ENCODE results near the gene LIMD2. TPM values are rescaled to one million over a fixed set of nuclear protein-coding genes. Genes with fewer than 3 reads are reported as not detected.

Gene LIMD2
- total RNA-seq, 1 donor from 2014 or later, result 3.7 TPM

GRCh38 chr17:63695889-63696288, 4.0 kb downstream of the LIMD2 start:
- Histone ChIP-seq H3K27me3 (ENCODE audit: control insufficient read depth in 3 of 3, insufficient read depth in 3 of 3, low read length in 3 of 3) (peaks cover 0 to 4% (median under 1%) of the 10 kb centered on the region in 3 donors), H3K27ac (ENCODE audit: low read depth, low read length) (no peak overlapping the region), H3K4me3 (ENCODE audit: low read length in 3 of 3) (no peak overlapping the region), H3K36me3 (ENCODE audit: control insufficient read depth in 3 of 3, insufficient read depth in 3 of 3, low read length in 3 of 3) (peaks cover 39 to 41% (median 41%) of the 10 kb centered on the region in 3 donors), H3K4me1 (ENCODE audit: control insufficient read depth in 3 of 3, insufficient read depth in 3 of 3, low read length in 3 of 3) (peaks cover 6 to 27% (median 13%) of the 10 kb centered on the region in 3 donors), H3K9ac (ENCODE audit: low read depth in 1 of 3, low read length in 3 of 3) (no peak overlapping the region), H3K9me3 (ENCODE audit: control insufficient read depth in 3 of 3, low read length in 3 of 3) (no peaks in the 10 kb centered on the region)

- peaks cover 46 to 49% (median 48%) of the 10 kb centered on the region in 3 donors for H3K36me3 ChIP-seq (ENCODE audit: control insufficient read depth in 3 of 3, insufficient read depth in 3 of 3, low read length in 3 of 3)
- no peaks in the 10 kb centered on the region for H3K9me3 ChIP-seq (ENCODE audit: control insufficient read depth in 3 of 3, low read length in 3 of 3)
- no peak overlapping the region for H3K9ac ChIP-seq (ENCODE audit: low read depth in 1 of 3, low read length in 3 of 3)
- H3K27me3 ChIP-seq (ENCODE audit: control insufficient read depth in 3 of 3, insufficient read depth in 3 of 3, low read length in 3 of 3), result peaks cover 0 to 3% (median 0%) of the 10 kb centered on the region in 3 donors
- H3K27ac ChIP-seq (ENCODE audit: low read depth, low read length), result no peak overlapping the region
- peaks cover 4 to 25% (median 12%) of the 10 kb centered on the region in 3 donors for H3K4me1 ChIP-seq (ENCODE audit: control insufficient read depth in 3 of 3, insufficient read depth in 3 of 3, low read length in 3 of 3)
- H3K4me3 ChIP-seq (ENCODE audit: low read length in 3 of 3), result no peak overlapping the region
Measured at GRCh38 chr17:63694950-63695773, 4.8 kb downstream of the LIMD2 start.

GRCh38 chr17:63694229-63694949, 5.5 kb downstream of the LIMD2 start:
- peaks cover 53 to 56% (median 56%) of the 10 kb centered on the region in 3 donors for H3K36me3 ChIP-seq (ENCODE audit: control insufficient read depth in 3 of 3, insufficient read depth in 3 of 3, low read length in 3 of 3)
- H3K27ac ChIP-seq (ENCODE audit: low read depth, low read length), result no peak overlapping the region
- H3K4me3 ChIP-seq (ENCODE audit: low read length in 3 of 3), result no peak overlapping the region
- H3K9me3 ChIP-seq (ENCODE audit: control insufficient read depth in 3 of 3, low read length in 3 of 3), result no peaks in the 10 kb centered on the region
- peaks cover 0 to 3% (median 0%) of the 10 kb centered on the region in 3 donors for H3K27me3 ChIP-seq (ENCODE audit: control insufficient read depth in 3 of 3, insufficient read depth in 3 of 3, low read length in 3 of 3)
- H3K9ac ChIP-seq (ENCODE audit: low read depth in 1 of 3, low read length in 3 of 3), result no peak overlapping the region
- peaks cover 4 to 25% (median 12%) of the 10 kb centered on the region in 3 donors for H3K4me1 ChIP-seq (ENCODE audit: control insufficient read depth in 3 of 3, insufficient read depth in 3 of 3, low read length in 3 of 3)

- no peak overlapping the region for H3K4me3 ChIP-seq (ENCODE audit: low read length in 3 of 3)
- no peaks in the 10 kb centered on the region for H3K9me3 ChIP-seq (ENCODE audit: control insufficient read depth in 3 of 3, low read length in 3 of 3)
- H3K36me3 ChIP-seq (ENCODE audit: control insufficient read depth in 3 of 3, insufficient read depth in 3 of 3, low read length in 3 of 3), result peaks cover 61 to 65% (median 64%) of the 10 kb centered on the region in 3 donors
- no peak overlapping the region for H3K9ac ChIP-seq (ENCODE audit: low read depth in 1 of 3, low read length in 3 of 3)
- H3K4me1 ChIP-seq (ENCODE audit: control insufficient read depth in 3 of 3, insufficient read depth in 3 of 3, low read length in 3 of 3), result peaks cover 4 to 19% (median 7%) of the 10 kb centered on the region in 3 donors
- H3K27me3 ChIP-seq (ENCODE audit: control insufficient read depth in 3 of 3, insufficient read depth in 3 of 3, low read length in 3 of 3), result no peaks in the 10 kb centered on the region
- no peak overlapping the region for H3K27ac ChIP-seq (ENCODE audit: low read depth, low read length)
Measured at GRCh38 chr17:63693411-63694113, 6.4 kb downstream of the LIMD2 start.

- peaks cover 66 to 72% (median 71%) of the 10 kb centered on the region in 3 donors for H3K36me3 ChIP-seq (ENCODE audit: control insufficient read depth in 3 of 3, insufficient read depth in 3 of 3, low read length in 3 of 3)
- H3K4me1 ChIP-seq (ENCODE audit: control insufficient read depth in 3 of 3, insufficient read depth in 3 of 3, low read length in 3 of 3), result peaks cover 0 to 10% (median 4%) of the 10 kb centered on the region in 3 donors
- no peak overlapping the region for H3K27ac ChIP-seq (ENCODE audit: low read depth, low read length)
- no peaks in the 10 kb centered on the region for H3K9me3 ChIP-seq (ENCODE audit: control insufficient read depth in 3 of 3, low read length in 3 of 3)
- no peak overlapping the region for H3K9ac ChIP-seq (ENCODE audit: low read depth in 1 of 3, low read length in 3 of 3)
- no peak overlapping the region for H3K4me3 ChIP-seq (ENCODE audit: low read length in 3 of 3)
- no peaks in the 10 kb centered on the region for H3K27me3 ChIP-seq (ENCODE audit: control insufficient read depth in 3 of 3, insufficient read depth in 3 of 3, low read length in 3 of 3)
Measured at GRCh38 chr17:63692195-63692816, 7.6 kb downstream of the LIMD2 start.

GRCh38 chr17:63689479-63689878, 10.4 kb downstream of the LIMD2 start:
- Histone ChIP-seq H3K27ac (ENCODE audit: low read depth, low read length) (no peak overlapping the region), H3K9ac (ENCODE audit: low read depth in 1 of 3, low read length in 3 of 3) (no peak overlapping the region), H3K36me3 (ENCODE audit: control insufficient read depth in 3 of 3, insufficient read depth in 3 of 3, low read length in 3 of 3) (peaks cover 65 to 74% (median 69%) of the 10 kb centered on the region in 3 donors), H3K27me3 (ENCODE audit: control insufficient read depth in 3 of 3, insufficient read depth in 3 of 3, low read length in 3 of 3) (no peaks in the 10 kb centered on the region), H3K4me1 (ENCODE audit: control insufficient read depth in 3 of 3, insufficient read depth in 3 of 3, low read length in 3 of 3) (no peaks in the 10 kb centered on the region), H3K9me3 (ENCODE audit: control insufficient read depth in 3 of 3, low read length in 3 of 3) (no peaks in the 10 kb centered on the region), H3K4me3 (ENCODE audit: low read length in 3 of 3) (no peak overlapping the region)

- H3K27me3 ChIP-seq (ENCODE audit: control insufficient read depth in 3 of 3, insufficient read depth in 3 of 3, low read length in 3 of 3), result no peaks in the 10 kb centered on the region
- H3K9me3 ChIP-seq (ENCODE audit: control insufficient read depth in 3 of 3, low read length in 3 of 3), result no peaks in the 10 kb centered on the region
- H3K27ac ChIP-seq (ENCODE audit: low read depth, low read length), result no peak overlapping the region
- no peak overlapping the region for H3K4me3 ChIP-seq (ENCODE audit: low read length in 3 of 3)
- H3K36me3 ChIP-seq (ENCODE audit: control insufficient read depth in 3 of 3, insufficient read depth in 3 of 3, low read length in 3 of 3), result peaks cover 60 to 67% (median 62%) of the 10 kb centered on the region in 3 donors
- no peak overlapping the region for H3K9ac ChIP-seq (ENCODE audit: low read depth in 1 of 3, low read length in 3 of 3)
- H3K4me1 ChIP-seq (ENCODE audit: control insufficient read depth in 3 of 3, insufficient read depth in 3 of 3, low read length in 3 of 3), result no peaks in the 10 kb centered on the region
Measured at GRCh38 chr17:63688396-63689020, 11.4 kb downstream of the LIMD2 start.

- H3K4me3 ChIP-seq (ENCODE audit: low read length in 3 of 3), result no peak overlapping the region
- H3K9ac ChIP-seq (ENCODE audit: low read depth in 1 of 3, low read length in 3 of 3), result no peak overlapping the region
- no peaks in the 10 kb centered on the region for H3K4me1 ChIP-seq (ENCODE audit: control insufficient read depth in 3 of 3, insufficient read depth in 3 of 3, low read length in 3 of 3)
- H3K36me3 ChIP-seq (ENCODE audit: control insufficient read depth in 3 of 3, insufficient read depth in 3 of 3, low read length in 3 of 3), result peaks cover 51 to 66% (median 61%) of the 10 kb centered on the region in 3 donors
- no peaks in the 10 kb centered on the region for H3K9me3 ChIP-seq (ENCODE audit: control insufficient read depth in 3 of 3, low read length in 3 of 3)
- H3K27me3 ChIP-seq (ENCODE audit: control insufficient read depth in 3 of 3, insufficient read depth in 3 of 3, low read length in 3 of 3), result no peaks in the 10 kb centered on the region
- no peak overlapping the region for H3K27ac ChIP-seq (ENCODE audit: low read depth, low read length)
Measured at GRCh38 chr17:63686138-63686685, 13.7 kb downstream of the LIMD2 start.

GRCh38 chr17:63685578-63685977, 14.3 kb downstream of the LIMD2 start:
- peaks cover 45 to 60% (median 55%) of the 10 kb centered on the region in 3 donors for H3K36me3 ChIP-seq (ENCODE audit: control insufficient read depth in 3 of 3, insufficient read depth in 3 of 3, low read length in 3 of 3)
- no peak overlapping the region for H3K27ac ChIP-seq (ENCODE audit: low read depth, low read length)
- H3K4me1 ChIP-seq (ENCODE audit: control insufficient read depth in 3 of 3, insufficient read depth in 3 of 3, low read length in 3 of 3), result no peaks in the 10 kb centered on the region
- no peak overlapping the region for H3K4me3 ChIP-seq (ENCODE audit: low read length in 3 of 3)
- H3K9ac ChIP-seq (ENCODE audit: low read depth in 1 of 3, low read length in 3 of 3), result no peak overlapping the region
- H3K9me3 ChIP-seq (ENCODE audit: control insufficient read depth in 3 of 3, low read length in 3 of 3), result no peaks in the 10 kb centered on the region
- no peaks in the 10 kb centered on the region for H3K27me3 ChIP-seq (ENCODE audit: control insufficient read depth in 3 of 3, insufficient read depth in 3 of 3, low read length in 3 of 3)
